OCI-LY1 (cell line): ENCODE results near the gene CRYBB3.

Source experiments
- H2AFZ ChIP-seq: fragments of 200-600 bp; sonication (generic), shearing (Covaris generic); 2 replicates; pipeline ENCODE4 v1.6.0; 2014; ENCODE audit warnings: antibody characterized with exemption, mild to moderate bottlenecking, low read length
- H3F3A ChIP-seq: fragments of 200-600 bp; sonication (generic), shearing (Covaris generic); 2 replicates; pipeline ENCODE4 v1.6.0; 2014; ENCODE audit warnings: mild to moderate bottlenecking, antibody characterized with exemption, low read length, moderate library complexity; ENCODE audit not compliant: insufficient read depth
- H3K27ac ChIP-seq: fragments of 200-600 bp; sonication (generic); 2 replicates; pipeline ENCODE4 v1.5.1; 2014; ENCODE audit warnings: low read length, mixed run types, mild to moderate bottlenecking, low read depth; ENCODE audit not compliant: poor library complexity, severe bottlenecking
- H3K27me3 ChIP-seq: fragments of 200-600 bp; sonication (generic); 2 replicates; pipeline ENCODE4 v1.6.0; 2014; ENCODE audit warnings: antibody characterized with exemption, mild to moderate bottlenecking, low read length, moderate library complexity; ENCODE audit not compliant: insufficient read depth
- H3K36me3 ChIP-seq: fragments of 200-600 bp; sonication (generic); 2 replicates; pipeline ENCODE4 v1.6.1; 2014; ENCODE audit warnings: mild to moderate bottlenecking, antibody characterized with exemption, low read length, moderate library complexity, mixed read lengths; ENCODE audit not compliant: insufficient read depth
- H3K4me1 ChIP-seq: fragments of 200-600 bp; sonication (generic); 2 replicates; pipeline ENCODE4 v1.5.1; 2014; ENCODE audit warnings: mild to moderate bottlenecking, low read length, moderate library complexity; ENCODE audit not compliant: insufficient read depth, severe bottlenecking
- H3K4me2 ChIP-seq: fragments of 200-600 bp; sonication (generic), shearing (Covaris generic); 2 replicates; pipeline ENCODE4 v1.6.1; 2014; ENCODE audit warnings: low read length
- H3K4me3 ChIP-seq: fragments of 200-600 bp; sonication (generic); 2 replicates; pipeline ENCODE4 v1.5.1; 2014; ENCODE audit warnings: low read length, low read depth, mild to moderate bottlenecking, mixed read lengths; ENCODE audit not compliant: poor library complexity, severe bottlenecking
- H3K79me2 ChIP-seq: fragments of 200-600 bp; shearing (Covaris generic); 2 replicates; pipeline ENCODE4 v1.6.1; 2016; ENCODE audit warnings: mixed run types, low read length, mixed read lengths; ENCODE audit not compliant: insufficient read depth
- H3K9ac ChIP-seq: fragments of 200-600 bp; sonication (generic), shearing (Covaris generic); 2 replicates; pipeline ENCODE4 v1.6.1; 2014; ENCODE audit warnings: mild to moderate bottlenecking, low read length, mixed read lengths
- H3K9me2 ChIP-seq: fragments of 200-600 bp; sonication (generic), shearing (Covaris generic); 2 replicates; pipeline ENCODE4 v1.6.1; 2014; ENCODE audit warnings: low read depth, mild to moderate bottlenecking, low read length, mixed read lengths
- H3K9me3 ChIP-seq: fragments of 200-600 bp; shearing (Covaris generic); 2 replicates; pipeline ENCODE4 v1.6.1; 2014; ENCODE audit warnings: low read length, mixed read lengths
- H4K20me1 ChIP-seq: fragments of 200-600 bp; sonication (generic), shearing (Covaris generic); 2 replicates; pipeline ENCODE4 v1.6.0; 2016; ENCODE audit warnings: mild to moderate bottlenecking, low read length; ENCODE audit not compliant: insufficient read depth
- CTCF ChIP-seq: fragments of 200-600 bp; sonication (generic), shearing (Covaris generic); IDR thresholded peaks from 2 replicates; pipeline ENCODE4 v1.5.1; 2017; ENCODE audit warnings: mild to moderate bottlenecking, antibody characterized with exemption, low read length, moderate library complexity, mixed read lengths
- EZH2 ChIP-seq: fragments of 200-600 bp; sonication (generic), shearing (Covaris generic); IDR thresholded peaks from 2 replicates; pipeline ENCODE4 v1.8.0; 2017; ENCODE audit warnings: borderline replicate concordance, mixed run types, mild to moderate bottlenecking, antibody characterized with exemption, low read length, moderate library complexity, mixed read lengths

Gene CRYBB3

GRCh38 chr22:25156736-25157135, 42.9 kb upstream of the CRYBB3 start:
- no peak overlapping the region for H3K4me3 ChIP-seq
- no peaks in the 10 kb centered on the region for H3K9me3 ChIP-seq
- no peaks in the 10 kb centered on the region for H3F3A ChIP-seq
- H3K79me2 ChIP-seq: no peaks in the 10 kb centered on the region
- no peak overlapping the region for H3K27ac ChIP-seq
- no peaks in the 10 kb centered on the region for H3K36me3 ChIP-seq
- H3K9me2 ChIP-seq: no peaks in the 10 kb centered on the region
- TF ChIP-seq EZH2 (no peak), CTCF (no peak)
- H3K4me2 ChIP-seq: no peak overlapping the region
- H2AFZ ChIP-seq: no peak overlapping the region
- H3K27me3 ChIP-seq: 0 out of 2 replicates have a peak, but pooled peaks cover 5% of the 10 kb centered on the region
- no peak overlapping the region for H3K9ac ChIP-seq
- no peaks in the 10 kb centered on the region for H4K20me1 ChIP-seq
- no peaks in the 10 kb centered on the region for H3K4me1 ChIP-seq

- Histone ChIP-seq H3K9me2 (no peaks in the 10 kb centered on the region), H4K20me1 (no peaks in the 10 kb centered on the region), H3K4me2 (no peak overlapping the region), H3F3A (no peaks in the 10 kb centered on the region), H3K36me3 (no peaks in the 10 kb centered on the region), H3K9me3 (no peaks in the 10 kb centered on the region), H3K79me2 (no peaks in the 10 kb centered on the region), H3K27ac (no peak overlapping the region), H3K4me1 (no peaks in the 10 kb centered on the region), H3K27me3 (peaks cover 5% of the 10 kb centered on the region; the same call in 1 of the 2 replicates), H2AFZ (no peak overlapping the region), H3K9ac (no peak overlapping the region), H3K4me3 (no peak overlapping the region)
- TF ChIP-seq CTCF: no peak
- no peak for TF ChIP-seq EZH2
Observed at GRCh38 chr22:25159028-25159427, 40.6 kb upstream of the CRYBB3 start.

- TF ChIP-seq EZH2: no peak
- no peak for TF ChIP-seq CTCF
- Histone ChIP-seq H3K4me1 (no peaks in the 10 kb centered on the region), H3K27ac (no peak overlapping the region), H3K9me3 (no peaks in the 10 kb centered on the region), H4K20me1 (no peaks in the 10 kb centered on the region), H2AFZ (no peak overlapping the region), H3K9ac (no peak overlapping the region), H3F3A (no peaks in the 10 kb centered on the region), H3K79me2 (no peaks in the 10 kb centered on the region), H3K36me3 (no peaks in the 10 kb centered on the region), H3K4me3 (no peak overlapping the region), H3K9me2 (no peaks in the 10 kb centered on the region), H3K4me2 (no peak overlapping the region), H3K27me3 (peaks cover 5% of the 10 kb centered on the region; the same call in 1 of the 2 replicates)
Observed at GRCh38 chr22:25160120-25160996, 39.3 kb upstream of the CRYBB3 start.
